ENCODE measurements around the gene LOXL3. TPM values are rescaled to one million over a fixed set of nuclear protein-coding genes. Genes with fewer than 3 reads are reported as not detected.

Gene LOXL3
- total RNA-seq, 1 donor from 2014 or later: 1.7 TPM

GRCh38 chr2:74537140-74537539 lies 16.6 kb downstream of the LOXL3 start:
- no peak overlapping the region for H3K4me3 Mint-ChIP-seq (ENCODE audit: low read depth)
- peaks cover 7% of the 10 kb centered on the region for H3K36me3 Mint-ChIP-seq (ENCODE audit: low read depth)
- no peaks in the 10 kb centered on the region for H3K9me3 Mint-ChIP-seq
- H3K4me1 Mint-ChIP-seq (ENCODE audit: low read depth): peaks cover 10% of the 10 kb centered on the region
- H3K27me3 Mint-ChIP-seq (ENCODE audit: low read depth): peaks cover 9% of the 10 kb centered on the region
- DNase-seq (ENCODE audit: low spot score): no peak
- intact Hi-C loops (cut with micrococcal nuclease): no loop called here
- H3K27ac Mint-ChIP-seq: no peak overlapping the region

GRCh38 chr2:74536166-74536950 lies 17.4 kb downstream of the LOXL3 start:
- H3K27ac Mint-ChIP-seq: no peak overlapping the region
- intact Hi-C loops (cut with micrococcal nuclease): no loop called here
- no peak overlapping the region for H3K4me3 Mint-ChIP-seq (ENCODE audit: low read depth)
- H3K36me3 Mint-ChIP-seq (ENCODE audit: low read depth): peaks cover 13% of the 10 kb centered on the region
- no peak for DNase-seq (ENCODE audit: low spot score)
- no peaks in the 10 kb centered on the region for H3K9me3 Mint-ChIP-seq
- H3K27me3 Mint-ChIP-seq (ENCODE audit: low read depth): peaks cover 9% of the 10 kb centered on the region
- H3K4me1 Mint-ChIP-seq (ENCODE audit: low read depth): peaks cover 17% of the 10 kb centered on the region

GRCh38 chr2:74535440-74535965 lies 18.2 kb downstream of the LOXL3 start:
- no peak for DNase-seq (ENCODE audit: low spot score)
- H3K27me3 Mint-ChIP-seq (ENCODE audit: low read depth): peaks cover 9% of the 10 kb centered on the region
- no peaks in the 10 kb centered on the region for H3K9me3 Mint-ChIP-seq
- H3K4me1 Mint-ChIP-seq (ENCODE audit: low read depth): peaks cover 25% of the 10 kb centered on the region
- H3K36me3 Mint-ChIP-seq (ENCODE audit: low read depth): peaks cover 20% of the 10 kb centered on the region
- intact Hi-C loops (cut with micrococcal nuclease): no loop called here
- no peak overlapping the region for H3K4me3 Mint-ChIP-seq (ENCODE audit: low read depth)
- H3K27ac Mint-ChIP-seq: no peak overlapping the region

GRCh38 chr2:74534411-74534810 lies 19.3 kb downstream of the LOXL3 start:
- Mint-ChIP-seq H3K36me3 (ENCODE audit: low read depth) (peaks cover 20% of the 10 kb centered on the region), H3K4me1 (ENCODE audit: low read depth) (peaks cover 26% of the 10 kb centered on the region), H3K27me3 (ENCODE audit: low read depth) (peaks cover 9% of the 10 kb centered on the region), H3K9me3 (no peaks in the 10 kb centered on the region), H3K27ac (no peak overlapping the region), H3K4me3 (ENCODE audit: low read depth) (no peak overlapping the region)
- DNase-seq (ENCODE audit: low spot score): no peak
- intact Hi-C loops (cut with micrococcal nuclease): loop anchor here (5.0 kb wide), 1 partner anchor 37 kb away; the partner anchor contains the start of gene LBX2

- no peak overlapping the region for H3K27ac Mint-ChIP-seq
- peaks cover 9% of the 10 kb centered on the region for H3K27me3 Mint-ChIP-seq (ENCODE audit: low read depth)
- intact Hi-C loops (cut with micrococcal nuclease): loop anchor here (5.0 kb wide), 1 partner anchor 36 kb away; the partner anchor contains the start of gene LBX2
- peaks cover 21% of the 10 kb centered on the region for H3K4me1 Mint-ChIP-seq (ENCODE audit: low read depth)
- DNase-seq (ENCODE audit: low spot score): no peak
- no peaks in the 10 kb centered on the region for H3K9me3 Mint-ChIP-seq
- H3K4me3 Mint-ChIP-seq (ENCODE audit: low read depth): no peak overlapping the region
- peaks cover 28% of the 10 kb centered on the region for H3K36me3 Mint-ChIP-seq (ENCODE audit: low read depth)
These were observed 20.3 kb downstream of the LOXL3 start for GRCh38 chr2:74533464-74533863.

- peak overlapping the region; percentile 66 for H3K27ac Mint-ChIP-seq
- intact Hi-C loops (cut with micrococcal nuclease): loop anchor here (5.0 kb wide), 1 partner anchor 35 kb away; the partner anchor contains the start of gene LBX2
- peaks cover under 1% of the 10 kb centered on the region for H3K27me3 Mint-ChIP-seq (ENCODE audit: low read depth)
- H3K4me3 Mint-ChIP-seq (ENCODE audit: low read depth): peak overlapping the region; percentile 68
- H3K9me3 Mint-ChIP-seq: no peaks in the 10 kb centered on the region
- DNase-seq (ENCODE audit: low spot score): no peak
- H3K4me1 Mint-ChIP-seq (ENCODE audit: low read depth): peaks cover 30% of the 10 kb centered on the region
- H3K36me3 Mint-ChIP-seq (ENCODE audit: low read depth): peaks cover 40% of the 10 kb centered on the region
These were observed 21.5 kb downstream of the LOXL3 start for GRCh38 chr2:74532222-74532621.

- Mint-ChIP-seq H3K9me3 (no peaks in the 10 kb centered on the region), H3K4me1 (ENCODE audit: low read depth) (peaks cover 35% of the 10 kb centered on the region), H3K4me3 (ENCODE audit: low read depth) (peak overlapping the region; percentile 99), H3K27me3 (ENCODE audit: low read depth) (no peaks in the 10 kb centered on the region), H3K27ac (peak overlapping the region; percentile 96), H3K36me3 (ENCODE audit: low read depth) (peaks cover 46% of the 10 kb centered on the region)
- DNase-seq (ENCODE audit: low spot score): no peak
- intact Hi-C loops (cut with micrococcal nuclease): loop anchor here (2.0 to 5.0 kb wide), 2 partner anchors 17 to 34 kb away; partner anchors contain the start of gene LBX2
These were observed 22.1 kb downstream of the LOXL3 start for GRCh38 chr2:74531666-74532065.

GRCh38 chr2:74530239-74531187 lies 23.2 kb downstream of the LOXL3 start:
- Mint-ChIP-seq H3K27ac (peak overlapping the region; percentile 96), H3K4me3 (ENCODE audit: low read depth) (peak overlapping the region; percentile 99), H3K36me3 (ENCODE audit: low read depth) (peaks cover 56% of the 10 kb centered on the region), H3K9me3 (no peaks in the 10 kb centered on the region), H3K4me1 (ENCODE audit: low read depth) (peaks cover 41% of the 10 kb centered on the region), H3K27me3 (ENCODE audit: low read depth) (no peaks in the 10 kb centered on the region)
- intact Hi-C loops (cut with micrococcal nuclease): loop anchor here (2.0 to 5.0 kb wide), 2 partner anchors 18 to 33 kb away; partner anchors contain the start of gene LBX2
- DNase-seq (ENCODE audit: low spot score): peak; percentile 33

GRCh38 chr2:74529357-74530238 lies 24.1 kb downstream of the LOXL3 start, which contains the start of the genes AUP1 and HTRA2:
Gene AUP1, minus strand, starts transcription at chr2:74529706. Its CDS starts 77 bp downstream, at chr2:74529629.
Gene HTRA2, plus strand, starts transcription at chr2:74529933. Its CDS starts 74 bp downstream, at chr2:74530007.
- H3K9me3 Mint-ChIP-seq: no peaks in the 10 kb centered on the region
- peak; percentile 93 for DNase-seq (ENCODE audit: low spot score)
- peaks cover 60% of the 10 kb centered on the region for H3K36me3 Mint-ChIP-seq (ENCODE audit: low read depth)
- intact Hi-C loops (cut with micrococcal nuclease): loop anchor here (1.0 to 5.0 kb wide), 9 partner anchors 15 to 75 kb away; partner anchors contain the start of genes DOK1, INO80B, LBX2 and PCGF1
- peak within 1 kb of the TSS; percentile 99 for H3K4me3 Mint-ChIP-seq (ENCODE audit: low read depth)
- no peaks in the 10 kb centered on the region for H3K27me3 Mint-ChIP-seq (ENCODE audit: low read depth)
- H3K4me1 Mint-ChIP-seq (ENCODE audit: low read depth): peaks cover 41% of the 10 kb centered on the region
- peak within 1 kb of the TSS; percentile 96 for H3K27ac Mint-ChIP-seq

- no peaks in the 10 kb centered on the region for H3K9me3 Mint-ChIP-seq
- H3K4me3 Mint-ChIP-seq (ENCODE audit: low read depth): peak overlapping the region; percentile 99
- H3K4me1 Mint-ChIP-seq (ENCODE audit: low read depth): peaks cover 41% of the 10 kb centered on the region
- DNase-seq (ENCODE audit: low spot score): no peak
- no peaks in the 10 kb centered on the region for H3K27me3 Mint-ChIP-seq (ENCODE audit: low read depth)
- intact Hi-C loops (cut with micrococcal nuclease): loop anchor here (1.0 to 2.0 kb wide), 7 partner anchors 14 to 74 kb away; partner anchors contain the start of genes DOK1, INO80B, PCGF1 and TLX2
- peaks cover 60% of the 10 kb centered on the region for H3K36me3 Mint-ChIP-seq (ENCODE audit: low read depth)
- peak overlapping the region; percentile 96 for H3K27ac Mint-ChIP-seq
These were observed 25.0 kb downstream of the LOXL3 start for GRCh38 chr2:74528600-74529356.

- intact Hi-C loops (cut with micrococcal nuclease): loop anchor here (2.0 kb wide), 2 partner anchors 13 to 73 kb away; partner anchors contain the start of genes INO80B and TLX2
- no peak overlapping the region for H3K27ac Mint-ChIP-seq
These were observed 26.0 kb downstream of the LOXL3 start for GRCh38 chr2:74527741-74528140.

More at GRCh38 chr2:74527741-74528140, 26.0 kb downstream of the LOXL3 start:
- no peaks in the 10 kb centered on the region for H3K9me3 Mint-ChIP-seq
- peak overlapping the region; percentile 99 for H3K4me3 Mint-ChIP-seq (ENCODE audit: low read depth)
- peaks cover 41% of the 10 kb centered on the region for H3K4me1 Mint-ChIP-seq (ENCODE audit: low read depth)
- DNase-seq (ENCODE audit: low spot score): no peak
- no peaks in the 10 kb centered on the region for H3K27me3 Mint-ChIP-seq (ENCODE audit: low read depth)
- peaks cover 59% of the 10 kb centered on the region for H3K36me3 Mint-ChIP-seq (ENCODE audit: low read depth)
